HepG2 (cell line): ENCODE results near the gene MXD3. TPM values are rescaled to one million over a fixed set of nuclear protein-coding genes. Genes with fewer than 3 reads are reported as not detected.

Source experiments
- ASH2L ChIP-seq: fragments of 300-600, 200-600 bp; sonication (generic); IDR thresholded peaks from 2 replicates; pipeline ENCODE4 v1.7.0; 2017; ENCODE audit warnings: low read depth, mild to moderate bottlenecking, moderate library complexity, mixed read lengths, low read length; ENCODE audit not compliant: insufficient read length
- ELF3 ChIP-seq: IDR thresholded peaks from 2 replicates; pipeline ENCODE4 v1.6.1; 2016; ENCODE audit warnings: missing genetic modification reagents, missing compliant biosample characterization
- GPBP1L1 ChIP-seq: sonication (generic); formaldehyde crosslinking; IDR thresholded peaks from 2 replicates; pipeline ENCODE4 v1.5.0; 2020; ENCODE audit warnings: mild to moderate bottlenecking, missing genetic modification reagents
- JUNB ChIP-seq: sonication (generic); formaldehyde crosslinking; IDR thresholded peaks from 2 replicates; pipeline ENCODE4 v1.8.0; 2022; ENCODE audit warnings: missing genetic modification reagents, mild to moderate bottlenecking, borderline replicate concordance
- LCORL ChIP-seq, 2 experiments: fragments of 450-650 bp in 1 of 2; sonication (generic) in 1 of 2; formaldehyde crosslinking in 1 of 2; IDR thresholded peaks; 2 replicates each; pipeline versions ENCODE4 v1.5.0 to v1.6.1; 2017 to 2020; ENCODE audit warnings: antibody characterized with exemption in 1 of 2, missing genetic modification reagents in 1 of 2
- MAFF ChIP-seq: IDR thresholded peaks from 2 replicates; pipeline ENCODE4 v1.6.1; 2011; ENCODE audit warnings: low read depth, low read length, improper control_type of control experiment
- NCOA1 ChIP-seq: sonication (generic); formaldehyde crosslinking; IDR thresholded peaks from 2 replicates; pipeline ENCODE4 v1.9.0; 2021; ENCODE audit warnings: missing genetic modification reagents
- POLR2AphosphoS5 ChIP-seq: IDR thresholded peaks from 2 replicates; pipeline ENCODE4 v1.6.1; 2012; ENCODE audit warnings: low read depth, low read length
- PPARG ChIP-seq: conservative IDR thresholded peaks from 2 replicates; pipeline ENCODE4 v1.6.1; 2016; ENCODE audit warnings: missing biosample characterization, missing genetic modification reagents
- SAP130 ChIP-seq: IDR thresholded peaks from 2 replicates; pipeline ENCODE4 v1.6.1; 2016; ENCODE audit warnings: low read depth
- TEAD3 ChIP-seq: optimal IDR thresholded peaks from 2 replicates; pipeline ENCODE3; 2016; ENCODE audit warnings: borderline replicate concordance
- ZFP36L1 ChIP-seq: sonication (generic); formaldehyde crosslinking; IDR thresholded peaks from 2 replicates; pipeline ENCODE4 v1.8.0; 2022; ENCODE audit warnings: mild to moderate bottlenecking, missing genetic modification reagents, moderate library complexity
- ZMYM4 ChIP-seq: sonication (generic); formaldehyde crosslinking; IDR thresholded peaks from 2 replicates; pipeline ENCODE4 v1.8.1; 2023; ENCODE audit warnings: mild to moderate bottlenecking, missing genetic modification reagents
- ZNF335 ChIP-seq: sonication (generic); formaldehyde crosslinking; IDR thresholded peaks from 2 replicates; pipeline ENCODE4 v1.4.0; 2020; ENCODE audit warnings: missing genetic modification reagents
- ZNF350 ChIP-seq: sonication (generic); formaldehyde crosslinking; IDR thresholded peaks from 2 replicates; pipeline ENCODE4 v1.4.0; 2020; ENCODE audit warnings: mild to moderate bottlenecking, low read depth, missing genetic modification reagents, borderline replicate concordance
- ZNF83 ChIP-seq: sonication (generic); formaldehyde crosslinking; IDR thresholded peaks from 2 replicates; pipeline ENCODE4 v1.4.0; 2020; ENCODE audit warnings: missing genetic modification reagents, mild to moderate bottlenecking, borderline replicate concordance
- polyA plus RNA-seq, 8 experiments: library from polyadenylated mRNA; depleted of rRNA in 3 of 8; stranded (reverse) in 7 of 8; unstranded in 1 of 8; fragments of >200 nt; fragmentation: Illumina TruSeq in 4 of 8; extraction: Trizol in 4 of 8; gene quantifications; 2 replicates each; pipeline versions ENCODE4 v1.2.1 to v1.2.3, GENCODE V29; 2011 to 2016; ENCODE audit warnings: low read depth in 4 of 8, missing spikeins in 1 of 8, mixed read lengths in 1 of 8; ENCODE audit not compliant: insufficient read depth in 1 of 8
- total RNA-seq, 5 experiments: library from RNA; depleted of rRNA; stranded (reverse); fragments of >200 nt; fragmentation: Illumina TruSeq; extraction: Trizol; gene quantifications; 2 replicates each; pipeline ENCODE4 v1.2.3, GENCODE V29; 2016; ENCODE audit warnings: low read depth in 1 of 5
- TF ChIP-seq, protein P1 (sequence below): IDR thresholded peaks from 2 replicates; pipeline ENCODE4 v1.6.1; 2016; ENCODE audit warnings: mild to moderate bottlenecking
- TF ChIP-seq, protein P2 (sequence below): sonication (generic); formaldehyde crosslinking; IDR thresholded peaks from 2 replicates; pipeline ENCODE4 v1.4.0; 2020; ENCODE audit warnings: missing genetic modification reagents
- TF ChIP-seq, protein P3 (sequence below): sonication (generic); formaldehyde crosslinking; IDR thresholded peaks from 2 replicates; pipeline ENCODE4 v1.4.0; 2020; ENCODE audit warnings: missing genetic modification reagents
- TF ChIP-seq, protein P4 (sequence below): IDR thresholded peaks from 2 replicates; pipeline ENCODE4 v1.6.1; 2018; ENCODE audit warnings: missing genetic modification reagents

Gene MXD3
- total and polyA plus RNA-seq, 2 of the 13 experiments (the other 11 are each of a cell fraction or from before 2014, with no cell fraction given), result 10.5 to 12.8 TPM

GRCh38 chr5:177325868-177326381 is 14.2 kb upstream of the MXD3 start (continued):
- TF ChIP-seq, protein P1, sequence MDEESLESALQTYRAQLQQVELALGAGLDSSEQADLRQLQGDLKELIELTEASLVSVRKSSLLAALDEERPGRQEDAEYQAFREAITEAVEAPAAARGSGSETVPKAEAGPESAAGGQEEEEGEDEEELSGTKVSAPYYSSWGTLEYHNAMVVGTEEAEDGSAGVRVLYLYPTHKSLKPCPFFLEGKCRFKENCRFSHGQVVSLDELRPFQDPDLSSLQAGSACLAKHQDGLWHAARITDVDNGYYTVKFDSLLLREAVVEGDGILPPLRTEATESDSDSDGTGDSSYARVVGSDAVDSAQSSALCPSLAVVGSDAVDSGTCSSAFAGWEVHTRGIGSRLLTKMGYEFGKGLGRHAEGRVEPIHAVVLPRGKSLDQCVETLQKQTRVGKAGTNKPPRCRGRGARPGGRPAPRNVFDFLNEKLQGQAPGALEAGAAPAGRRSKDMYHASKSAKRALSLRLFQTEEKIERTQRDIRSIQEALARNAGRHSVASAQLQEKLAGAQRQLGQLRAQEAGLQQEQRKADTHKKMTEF, result 0 out of 2 replicates have a peak, but pooled peaks have one; percentile 33
- TF ChIP-seq ZNF350 (CRISPR knock-in tag) (peak; percentile 39; the same call in 1 of the 2 replicates), ZNF335 (CRISPR knock-in tag) (no peak), LCORL (IDR thresholded peaks at IDR 0.05) (no peak), LCORL (CRISPR knock-in tag; IDR thresholded peaks at IDR 0.05) (peak; percentile 60), PPARG (CRISPR knock-in tag) (peak; percentile 34; the same call in 1 of the 2 replicates), SAP130 (peak; percentile 54; the same call in 1 of the 2 replicates), ELF3 (CRISPR knock-in tag) (peak; percentile 38; the same call in 1 of the 2 replicates), TEAD3 (peak; percentile 84), NCOA1 (no peak), GPBP1L1 (CRISPR knock-in tag) (no peak), ZMYM4 (CRISPR knock-in tag) (no peak), ZFP36L1 (CRISPR knock-in tag) (no peak), JUNB (CRISPR knock-in tag) (peak; percentile 80; the same call in 1 of the 2 replicates), POLR2AphosphoS5 (no peak), ASH2L (peak; percentile 68), ZNF83 (CRISPR knock-in tag) (no peak), MAFF (no peak)
- TF ChIP-seq, protein P2, sequence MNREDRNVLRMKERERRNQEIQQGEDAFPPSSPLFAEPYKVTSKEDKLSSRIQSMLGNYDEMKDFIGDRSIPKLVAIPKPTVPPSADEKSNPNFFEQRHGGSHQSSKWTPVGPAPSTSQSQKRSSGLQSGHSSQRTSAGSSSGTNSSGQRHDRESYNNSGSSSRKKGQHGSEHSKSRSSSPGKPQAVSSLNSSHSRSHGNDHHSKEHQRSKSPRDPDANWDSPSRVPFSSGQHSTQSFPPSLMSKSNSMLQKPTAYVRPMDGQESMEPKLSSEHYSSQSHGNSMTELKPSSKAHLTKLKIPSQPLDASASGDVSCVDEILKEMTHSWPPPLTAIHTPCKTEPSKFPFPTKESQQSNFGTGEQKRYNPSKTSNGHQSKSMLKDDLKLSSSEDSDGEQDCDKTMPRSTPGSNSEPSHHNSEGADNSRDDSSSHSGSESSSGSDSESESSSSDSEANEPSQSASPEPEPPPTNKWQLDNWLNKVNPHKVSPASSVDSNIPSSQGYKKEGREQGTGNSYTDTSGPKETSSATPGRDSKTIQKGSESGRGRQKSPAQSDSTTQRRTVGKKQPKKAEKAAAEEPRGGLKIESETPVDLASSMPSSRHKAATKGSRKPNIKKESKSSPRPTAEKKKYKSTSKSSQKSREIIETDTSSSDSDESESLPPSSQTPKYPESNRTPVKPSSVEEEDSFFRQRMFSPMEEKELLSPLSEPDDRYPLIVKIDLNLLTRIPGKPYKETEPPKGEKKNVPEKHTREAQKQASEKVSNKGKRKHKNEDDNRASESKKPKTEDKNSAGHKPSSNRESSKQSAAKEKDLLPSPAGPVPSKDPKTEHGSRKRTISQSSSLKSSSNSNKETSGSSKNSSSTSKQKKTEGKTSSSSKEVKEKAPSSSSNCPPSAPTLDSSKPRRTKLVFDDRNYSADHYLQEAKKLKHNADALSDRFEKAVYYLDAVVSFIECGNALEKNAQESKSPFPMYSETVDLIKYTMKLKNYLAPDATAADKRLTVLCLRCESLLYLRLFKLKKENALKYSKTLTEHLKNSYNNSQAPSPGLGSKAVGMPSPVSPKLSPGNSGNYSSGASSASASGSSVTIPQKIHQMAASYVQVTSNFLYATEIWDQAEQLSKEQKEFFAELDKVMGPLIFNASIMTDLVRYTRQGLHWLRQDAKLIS (CRISPR knock-in tag), result no peak
- TF ChIP-seq, protein P3, sequence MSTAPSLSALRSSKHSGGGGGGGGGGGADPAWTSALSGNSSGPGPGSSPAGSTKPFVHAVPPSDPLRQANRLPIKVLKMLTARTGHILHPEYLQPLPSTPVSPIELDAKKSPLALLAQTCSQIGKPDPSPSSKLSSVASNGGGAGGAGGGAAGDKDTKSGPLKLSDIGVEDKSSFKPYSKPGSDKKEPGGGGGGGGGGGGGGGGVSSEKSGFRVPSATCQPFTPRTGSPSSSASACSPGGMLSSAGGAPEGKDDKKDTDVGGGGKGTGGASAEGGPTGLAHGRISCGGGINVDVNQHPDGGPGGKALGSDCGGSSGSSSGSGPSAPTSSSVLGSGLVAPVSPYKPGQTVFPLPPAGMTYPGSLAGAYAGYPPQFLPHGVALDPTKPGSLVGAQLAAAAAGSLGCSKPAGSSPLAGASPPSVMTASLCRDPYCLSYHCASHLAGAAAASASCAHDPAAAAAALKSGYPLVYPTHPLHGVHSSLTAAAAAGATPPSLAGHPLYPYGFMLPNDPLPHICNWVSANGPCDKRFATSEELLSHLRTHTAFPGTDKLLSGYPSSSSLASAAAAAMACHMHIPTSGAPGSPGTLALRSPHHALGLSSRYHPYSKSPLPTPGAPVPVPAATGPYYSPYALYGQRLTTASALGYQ (CRISPR knock-in tag), result 0 out of 2 replicates have a peak, but pooled peaks have one; percentile 18
- TF ChIP-seq, protein P4, sequence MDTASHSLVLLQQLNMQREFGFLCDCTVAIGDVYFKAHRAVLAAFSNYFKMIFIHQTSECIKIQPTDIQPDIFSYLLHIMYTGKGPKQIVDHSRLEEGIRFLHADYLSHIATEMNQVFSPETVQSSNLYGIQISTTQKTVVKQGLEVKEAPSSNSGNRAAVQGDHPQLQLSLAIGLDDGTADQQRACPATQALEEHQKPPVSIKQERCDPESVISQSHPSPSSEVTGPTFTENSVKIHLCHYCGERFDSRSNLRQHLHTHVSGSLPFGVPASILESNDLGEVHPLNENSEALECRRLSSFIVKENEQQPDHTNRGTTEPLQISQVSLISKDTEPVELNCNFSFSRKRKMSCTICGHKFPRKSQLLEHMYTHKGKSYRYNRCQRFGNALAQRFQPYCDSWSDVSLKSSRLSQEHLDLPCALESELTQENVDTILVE (CRISPR knock-in tag), result 0 out of 2 replicates have a peak, but pooled peaks have one; percentile 11
